Activated T-cell treated with anti-CD3 and anti-CD28 coated beads for 48 hours (primary cell): ENCODE measurements around the gene CD151.

Experiments used
- DNase-seq: peaks from one replicate; pipeline ENCODE4 v3.0.0-alpha.2; 2020; ENCODE audit warnings: low read depth

Gene CD151

DNA sequence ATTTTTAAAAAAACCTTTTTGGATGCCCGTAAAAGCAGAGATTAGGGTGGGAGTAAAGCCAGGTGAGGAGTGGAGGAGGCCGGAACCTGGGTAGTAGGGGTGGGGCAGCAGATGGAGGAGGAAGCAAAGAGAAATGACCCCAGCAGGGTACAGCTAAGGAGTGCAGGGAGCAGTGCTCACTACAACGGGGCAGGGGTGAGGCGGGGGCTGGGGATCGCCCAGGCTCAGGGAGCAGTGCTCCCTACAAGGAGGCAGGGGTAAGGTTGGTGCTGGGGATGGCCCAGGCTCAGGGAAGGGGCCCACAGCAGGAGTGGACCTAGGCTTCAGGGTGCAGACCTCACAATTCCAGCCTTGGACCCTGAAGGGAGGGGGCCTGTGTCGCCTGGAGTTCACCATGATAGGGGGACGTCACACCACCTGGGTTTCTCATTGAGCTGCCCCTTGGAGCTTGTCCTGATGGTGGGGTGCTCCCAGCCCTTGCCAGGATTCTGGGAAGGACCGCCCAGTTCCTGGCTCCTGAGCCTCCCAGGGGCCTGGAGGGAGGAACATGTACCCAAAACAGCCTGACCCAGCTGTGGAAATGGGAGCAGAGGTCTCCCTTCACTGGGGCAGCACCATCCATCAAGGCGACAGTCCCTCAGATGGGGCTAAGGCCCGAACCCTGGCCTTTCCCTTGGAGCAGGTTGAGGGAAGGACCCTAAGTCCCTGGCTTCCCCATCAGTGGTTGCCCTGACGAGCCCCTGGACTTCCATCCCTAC, 16.9 kb upstream of the CD151 start:
- DNase-seq: no peak

DNA sequence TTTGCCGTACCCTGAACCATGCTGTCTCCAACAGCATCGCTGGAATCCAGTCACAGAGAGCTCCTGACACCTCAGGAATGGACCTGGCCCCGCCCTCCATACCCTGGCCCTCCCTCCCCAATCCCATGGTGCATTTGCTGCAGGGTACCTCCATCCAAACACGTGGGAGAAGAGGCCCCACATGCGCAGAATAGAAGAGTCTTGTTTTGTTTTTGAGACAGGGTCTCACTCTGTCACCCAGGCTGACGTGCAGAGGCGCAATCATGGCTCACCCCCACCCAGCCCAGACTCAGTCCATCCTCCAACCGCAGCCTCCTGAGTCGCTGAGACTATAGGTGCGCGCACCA, 16.3 kb upstream of the CD151 start:
- no peak for DNase-seq

- no peak for DNase-seq
Measured at GRCh38 chr11:818396-819128, 14.2 kb upstream of the CD151 start, which contains the start of gene PNPLA2. PNPLA2 (plus strand) TSS chr11:818914; CDS start chr11:819719, 805 bp downstream.

DNA sequence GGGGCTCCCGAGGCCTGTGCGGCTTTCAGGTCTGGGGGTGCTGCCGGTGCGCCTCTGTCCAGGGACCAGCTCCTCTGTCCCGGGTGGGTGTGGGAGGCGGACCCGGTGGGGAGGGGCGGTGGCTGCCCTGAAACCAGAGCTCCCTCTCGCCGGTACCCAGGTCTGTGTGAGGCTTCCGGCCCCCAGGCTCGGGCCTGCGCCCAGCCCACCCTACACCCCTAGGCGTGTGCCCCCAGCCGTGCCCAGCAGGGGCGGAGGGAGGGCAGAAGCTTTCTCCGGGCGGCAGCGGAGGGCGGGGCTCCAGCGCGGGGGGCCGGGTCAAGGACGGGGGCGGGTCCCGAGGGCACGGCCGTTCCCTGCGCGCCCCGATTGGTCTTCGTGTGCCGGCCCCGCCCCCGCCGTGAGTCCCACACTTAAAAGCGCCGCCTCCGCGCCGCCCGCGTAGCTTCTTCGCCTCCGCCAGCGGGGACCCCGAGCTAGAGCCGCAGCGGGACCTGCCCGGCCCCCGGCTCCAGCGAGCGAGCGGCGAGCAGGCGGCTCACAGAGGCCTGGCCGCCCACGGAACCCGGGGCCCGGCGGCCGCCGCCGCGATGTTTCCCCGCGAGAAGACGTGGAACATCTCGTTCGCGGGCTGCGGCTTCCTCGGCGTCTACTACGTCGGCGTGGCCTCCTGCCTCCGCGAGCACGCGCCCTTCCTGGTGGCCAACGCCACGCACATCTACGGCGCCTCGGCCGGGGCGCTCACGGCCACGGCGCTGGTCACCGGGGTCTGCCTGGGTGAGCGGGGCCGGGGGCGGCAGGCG, 13.4 kb upstream of the CD151 start:
- DNase-seq: peak; percentile 88

- peak; percentile 90 for DNase-seq
Measured at GRCh38 chr11:819943-820649, 12.7 kb upstream of the CD151 start.

DNA sequence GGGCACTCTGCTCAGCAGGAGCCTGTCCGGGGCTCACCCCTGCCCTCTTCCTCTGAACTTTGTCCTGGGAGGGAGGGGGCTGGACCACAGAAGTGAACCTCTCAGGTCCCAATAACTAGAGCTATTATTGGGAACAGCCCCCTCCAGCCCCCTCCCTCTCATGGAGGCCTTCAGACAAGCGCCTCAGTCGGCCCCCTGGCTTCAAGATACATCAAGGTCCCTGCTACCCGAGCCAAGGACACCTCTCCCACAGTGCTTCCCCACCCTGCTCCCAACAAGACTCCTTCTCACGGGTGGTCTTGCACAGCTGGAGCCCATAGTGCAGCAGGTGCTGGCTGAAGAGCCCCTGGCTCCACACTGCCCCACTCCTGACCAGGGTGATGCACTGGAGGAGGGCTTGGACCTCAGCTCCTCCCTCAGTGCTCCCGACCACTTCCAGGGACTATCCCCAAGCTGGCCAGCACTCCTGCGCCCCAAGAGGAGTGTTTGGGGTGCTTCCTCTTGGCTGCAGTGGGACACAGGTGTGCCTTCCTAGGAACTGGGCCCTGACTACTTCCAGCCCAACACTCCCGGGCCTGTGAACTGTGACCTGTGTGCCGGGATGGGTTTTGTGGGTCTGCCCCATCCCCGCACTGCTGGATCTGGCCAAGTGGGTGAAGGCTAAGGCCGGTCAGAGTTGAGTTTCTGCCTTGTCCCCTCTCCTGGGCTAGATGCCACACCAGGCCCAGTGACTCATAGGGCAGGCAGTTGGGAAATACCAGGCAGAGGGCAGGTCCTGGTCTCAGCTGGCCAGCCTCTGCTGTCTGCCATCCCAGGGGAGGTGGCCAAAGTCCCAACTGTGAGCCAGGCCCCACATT, 11.9 kb upstream of the CD151 start:
- no peak for DNase-seq

DNA sequence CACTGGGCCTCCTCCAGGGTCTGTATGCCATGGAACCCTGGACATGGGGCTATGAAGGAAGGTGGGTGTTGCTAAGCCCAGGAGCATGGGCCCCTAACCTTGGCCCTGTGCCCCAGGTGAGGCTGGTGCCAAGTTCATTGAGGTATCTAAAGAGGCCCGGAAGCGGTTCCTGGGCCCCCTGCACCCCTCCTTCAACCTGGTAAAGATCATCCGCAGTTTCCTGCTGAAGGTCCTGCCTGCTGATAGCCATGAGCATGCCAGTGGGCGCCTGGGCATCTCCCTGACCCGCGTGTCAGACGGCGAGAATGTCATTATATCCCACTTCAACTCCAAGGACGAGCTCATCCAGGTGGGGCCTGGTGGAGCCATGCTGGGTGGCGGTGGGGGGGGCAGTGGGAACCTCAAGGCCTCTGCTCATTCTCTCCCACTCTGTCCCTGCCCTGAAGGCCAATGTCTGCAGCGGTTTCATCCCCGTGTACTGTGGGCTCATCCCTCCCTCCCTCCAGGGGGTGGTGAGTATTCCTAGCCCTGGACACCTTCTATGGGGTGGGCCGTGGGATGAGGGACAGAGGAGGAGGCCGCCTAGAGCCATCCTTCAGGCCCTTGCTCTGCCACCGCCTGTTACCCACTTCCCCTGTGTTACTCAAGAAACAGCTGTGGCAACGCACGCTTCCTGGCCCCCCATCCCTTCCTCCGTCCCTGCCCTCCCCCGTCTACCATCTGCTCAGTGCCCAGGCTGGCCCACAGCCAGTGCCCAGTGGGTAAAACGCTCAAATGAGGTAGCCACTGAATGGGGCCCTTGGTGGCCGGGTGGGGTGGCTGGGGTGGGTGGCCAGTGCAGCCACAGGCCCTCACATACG, 11.0 kb upstream of the CD151 start:
- no peak for DNase-seq

DNA sequence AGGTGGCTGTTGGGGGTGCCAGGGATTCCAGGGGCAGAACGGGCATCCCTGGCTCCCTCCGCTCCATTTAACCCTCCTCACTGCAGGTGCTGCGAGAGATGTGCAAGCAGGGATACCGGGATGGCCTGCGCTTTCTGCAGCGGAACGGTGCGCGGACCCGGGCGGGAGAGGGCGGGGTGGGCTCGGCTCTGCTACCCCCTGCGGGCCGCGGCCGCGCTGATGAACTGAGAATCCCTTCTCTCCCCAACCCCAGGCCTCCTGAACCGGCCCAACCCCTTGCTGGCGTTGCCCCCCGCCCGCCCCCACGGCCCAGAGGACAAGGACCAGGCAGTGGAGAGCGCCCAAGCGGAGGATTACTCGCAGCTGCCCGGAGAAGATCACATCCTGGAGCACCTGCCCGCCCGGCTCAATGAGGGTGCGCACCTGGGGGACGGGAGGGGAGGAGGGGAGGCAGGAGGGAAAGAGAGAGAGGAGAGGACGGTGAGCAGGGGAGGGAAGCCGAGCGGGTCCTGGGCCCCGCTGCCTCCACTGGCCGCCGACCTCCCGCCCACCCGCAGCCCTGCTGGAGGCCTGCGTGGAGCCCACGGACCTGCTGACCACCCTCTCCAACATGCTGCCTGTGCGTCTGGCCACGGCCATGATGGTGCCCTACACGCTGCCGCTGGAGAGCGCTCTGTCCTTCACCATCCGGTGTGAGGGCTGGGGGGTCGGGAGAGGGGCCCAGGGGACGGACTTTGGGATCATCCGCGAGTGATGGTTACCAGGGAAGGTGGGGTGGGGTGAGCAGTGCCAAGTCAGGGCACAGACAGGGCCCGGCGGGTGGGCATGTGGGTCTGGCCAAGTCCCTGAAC, 9.1 kb upstream of the CD151 start:
- no peak for DNase-seq

GRCh38 chr11:824292-824880, 8.4 kb upstream of the CD151 start:
- no peak for DNase-seq

DNA sequence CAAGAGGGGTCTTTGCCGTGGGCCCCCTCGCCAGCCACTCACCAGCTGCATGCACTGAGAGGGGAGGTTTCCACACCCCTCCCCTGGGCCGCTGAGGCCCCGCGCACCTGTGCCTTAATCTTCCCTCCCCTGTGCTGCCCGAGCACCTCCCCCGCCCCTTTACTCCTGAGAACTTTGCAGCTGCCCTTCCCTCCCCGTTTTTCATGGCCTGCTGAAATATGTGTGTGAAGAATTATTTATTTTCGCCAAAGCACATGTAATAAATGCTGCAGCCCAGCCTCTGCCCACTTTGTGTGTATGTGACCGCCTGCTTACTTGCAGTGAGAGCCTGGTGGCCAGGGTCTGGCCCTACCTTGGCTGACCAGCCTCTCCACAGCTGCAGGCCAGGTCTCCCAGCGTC, 7.8 kb upstream of the CD151 start:
- no peak for DNase-seq

DNA sequence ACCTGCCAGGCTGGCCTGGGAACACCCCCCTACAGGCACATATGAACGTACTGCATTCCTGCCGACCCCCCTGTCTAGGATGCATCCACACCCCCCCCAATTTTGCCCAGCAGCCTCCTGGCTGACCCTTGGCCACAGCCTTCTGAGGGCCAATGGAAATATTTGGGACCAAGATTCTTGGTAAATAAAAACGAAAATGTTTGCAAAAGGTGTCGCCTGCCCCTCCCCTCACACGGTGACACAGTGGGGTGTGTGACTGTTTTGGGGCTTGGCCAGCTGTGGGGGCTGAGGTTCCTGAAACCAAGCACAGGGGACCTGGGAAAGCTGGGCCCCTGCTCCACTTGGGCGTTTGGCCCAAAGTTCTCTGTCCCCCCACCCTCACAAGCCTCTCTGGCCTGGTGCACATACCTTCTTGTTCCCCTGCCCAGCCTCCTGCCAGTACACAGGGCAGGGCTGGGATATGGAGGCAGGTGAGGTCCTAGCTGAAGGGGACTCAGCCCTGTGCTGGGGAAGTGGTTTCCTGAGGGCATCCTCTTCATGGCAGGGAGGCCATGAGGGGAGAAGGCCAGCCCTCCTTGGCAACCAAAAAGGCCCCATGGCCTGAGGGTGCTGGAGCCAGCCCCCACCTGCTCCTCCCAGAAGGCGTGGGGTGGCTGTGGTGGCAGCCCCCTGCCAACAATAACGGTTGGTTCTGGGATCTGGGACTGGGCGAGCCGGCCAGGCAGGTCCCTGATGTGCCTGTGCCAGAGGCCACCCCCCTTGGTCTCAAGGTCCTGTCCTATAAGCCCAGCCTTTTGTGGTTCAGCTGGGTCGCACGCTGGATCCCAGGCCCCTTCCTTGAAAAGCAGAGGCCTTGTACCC, 7.2 kb upstream of the CD151 start:
- no peak for DNase-seq

DNA sequence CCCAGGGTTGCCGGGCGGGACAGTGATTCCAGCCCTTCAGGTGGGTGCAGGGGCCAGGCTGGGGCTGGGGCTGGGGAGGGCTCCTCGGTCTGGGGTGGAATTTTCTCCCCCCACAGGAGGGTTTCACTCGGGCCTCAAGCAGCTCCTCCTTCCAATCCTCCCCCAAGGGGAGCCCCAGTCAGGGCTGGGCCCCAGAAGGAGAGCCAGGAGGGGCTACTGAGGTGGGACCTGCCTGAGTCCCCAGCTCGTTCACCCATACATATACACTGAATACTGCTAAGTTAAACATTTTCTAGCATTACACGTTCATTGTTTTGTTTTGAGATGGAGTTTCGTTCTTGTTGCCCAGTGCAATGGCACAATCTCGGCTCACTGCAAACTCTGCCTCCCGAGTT, 6.5 kb upstream of the CD151 start:
- no peak for DNase-seq

- DNase-seq: no peak
Measured at GRCh38 chr11:826836-827145, 6.0 kb upstream of the CD151 start.

GRCh38 chr11:827146-827896, 5.4 kb upstream of the CD151 start:
- no peak for DNase-seq

- DNase-seq: no peak
Measured at GRCh38 chr11:827897-828192, 4.9 kb upstream of the CD151 start, which contains the start of gene CRACR2B. CRACR2B (plus strand) TSS chr11:827919; CDS start chr11:828608, 689 bp downstream.

GRCh38 chr11:828506-829175, 4.1 kb upstream of the CD151 start:
- no peak for DNase-seq
